HL-60 (cell line): ENCODE measurements around the gene SBNO2.

Source experiments
- DNase-seq, 2 experiments: peaks; one replicate each; pipeline ENCODE4 v3.0.0-alpha.2; 2010 to 2020; ENCODE audit warnings: low read depth in 1 of 2, low spot score in 1 of 2
- H3K27ac ChIP-seq: fragments of 250-450 bp; sonication (Bioruptor Pico); replicated peaks from 2 replicates; pipeline ENCODE4 v1.5.1; 2020; ENCODE audit warnings: mild to moderate bottlenecking, moderate library complexity
- H3K27me3 ChIP-seq: fragments of 250-450 bp; sonication (Bioruptor Pico); 2 replicates; pipeline ENCODE4 v1.5.1; 2021; ENCODE audit warnings: mild to moderate bottlenecking, moderate library complexity; ENCODE audit not compliant: insufficient read depth, poor library complexity, severe bottlenecking
- H3K4me3 ChIP-seq: replicated peaks from 2 replicates; pipeline ENCODE4 v1.5.1; 2011; ENCODE audit warnings: mild to moderate bottlenecking, control low read depth, low read length; ENCODE audit not compliant: insufficient read depth
- GABPA ChIP-seq: IDR thresholded peaks from 2 replicates; pipeline ENCODE4 v1.6.1; 2012; ENCODE audit warnings: low read depth
- POLR2AphosphoS5 ChIP-seq: IDR thresholded peaks from 2 replicates; pipeline ENCODE4 v1.6.1; 2012; ENCODE audit warnings: low read depth
- SPI1 ChIP-seq: IDR thresholded peaks from 2 replicates; pipeline ENCODE4 v1.6.1; 2012; ENCODE audit warnings: low read depth, mild to moderate bottlenecking, borderline replicate concordance
- TF ChIP-seq, protein P1 (sequence below): IDR thresholded peaks from one replicate; pipeline ENCODE4 v1.5.1; 2011; ENCODE audit warnings: low read length, control low read depth, inconsistent platforms; ENCODE audit not compliant: insufficient read depth
- TF ChIP-seq, protein P2 (sequence below): IDR thresholded peaks from 2 replicates; pipeline ENCODE4 v1.6.1; 2012; ENCODE audit warnings: low read depth; ENCODE audit not compliant: insufficient replicate concordance

The SBNO2 gene

DNA sequence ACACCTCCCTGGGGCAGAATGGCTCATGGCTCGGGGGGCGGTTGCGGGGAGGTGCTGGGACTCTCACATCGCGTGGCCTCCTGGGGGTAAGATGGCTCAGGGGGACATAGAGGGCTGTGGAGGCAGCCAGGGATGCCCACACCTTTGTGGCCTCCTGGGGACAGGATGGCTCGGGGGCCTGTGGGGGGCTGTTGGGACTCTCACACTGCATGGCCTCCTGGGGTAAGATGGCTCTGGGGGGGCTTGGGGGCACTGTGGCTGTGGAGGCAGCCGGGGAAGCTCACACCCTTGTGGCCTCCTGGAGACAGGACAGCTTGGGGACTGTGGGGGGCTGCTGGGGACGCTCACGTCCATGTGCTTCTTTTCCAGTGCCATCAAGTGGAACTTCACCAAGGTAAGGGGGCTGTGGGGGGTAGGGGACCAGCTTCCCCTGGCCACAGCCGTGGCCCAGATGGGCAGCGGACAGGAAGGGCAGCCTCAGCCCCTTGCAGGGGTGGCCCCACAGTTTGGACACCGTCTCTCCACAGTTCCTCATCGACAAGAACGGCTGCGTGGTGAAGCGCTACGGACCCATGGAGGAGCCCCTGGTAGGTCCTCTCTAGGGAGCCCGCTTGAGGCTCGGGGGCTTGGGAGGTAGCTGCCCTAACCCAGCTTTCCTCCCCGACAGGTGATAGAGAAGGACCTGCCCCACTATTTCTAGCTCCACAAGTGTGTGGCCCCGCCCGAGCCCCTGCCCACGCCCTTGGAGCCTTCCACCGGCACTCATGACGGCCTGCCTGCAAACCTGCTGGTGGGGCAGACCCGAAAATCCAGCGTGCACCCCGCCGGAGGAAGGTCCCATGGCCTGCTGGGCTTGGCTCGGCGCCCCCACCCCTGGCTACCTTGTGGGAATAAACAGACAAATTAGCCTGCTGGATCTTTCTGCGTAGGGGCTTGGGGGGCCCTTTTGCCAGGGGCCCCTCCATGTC lies 67.9 kb downstream of the SBNO2 start:
- Histone ChIP-seq H3K27ac (0 out of 2 replicates have a peak overlapping the region, but pooled peaks have one; percentile 16), H3K27me3 (no peaks in the 10 kb centered on the region), H3K4me3 (no peak overlapping the region)
- DNase-seq: no peak
- TF ChIP-seq GABPA (no peak), SPI1 (no peak), POLR2AphosphoS5 (no peak)
- TF ChIP-seq, protein P1, sequence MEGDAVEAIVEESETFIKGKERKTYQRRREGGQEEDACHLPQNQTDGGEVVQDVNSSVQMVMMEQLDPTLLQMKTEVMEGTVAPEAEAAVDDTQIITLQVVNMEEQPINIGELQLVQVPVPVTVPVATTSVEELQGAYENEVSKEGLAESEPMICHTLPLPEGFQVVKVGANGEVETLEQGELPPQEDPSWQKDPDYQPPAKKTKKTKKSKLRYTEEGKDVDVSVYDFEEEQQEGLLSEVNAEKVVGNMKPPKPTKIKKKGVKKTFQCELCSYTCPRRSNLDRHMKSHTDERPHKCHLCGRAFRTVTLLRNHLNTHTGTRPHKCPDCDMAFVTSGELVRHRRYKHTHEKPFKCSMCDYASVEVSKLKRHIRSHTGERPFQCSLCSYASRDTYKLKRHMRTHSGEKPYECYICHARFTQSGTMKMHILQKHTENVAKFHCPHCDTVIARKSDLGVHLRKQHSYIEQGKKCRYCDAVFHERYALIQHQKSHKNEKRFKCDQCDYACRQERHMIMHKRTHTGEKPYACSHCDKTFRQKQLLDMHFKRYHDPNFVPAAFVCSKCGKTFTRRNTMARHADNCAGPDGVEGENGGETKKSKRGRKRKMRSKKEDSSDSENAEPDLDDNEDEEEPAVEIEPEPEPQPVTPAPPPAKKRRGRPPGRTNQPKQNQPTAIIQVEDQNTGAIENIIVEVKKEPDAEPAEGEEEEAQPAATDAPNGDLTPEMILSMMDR: no peak
- TF ChIP-seq, protein P2, sequence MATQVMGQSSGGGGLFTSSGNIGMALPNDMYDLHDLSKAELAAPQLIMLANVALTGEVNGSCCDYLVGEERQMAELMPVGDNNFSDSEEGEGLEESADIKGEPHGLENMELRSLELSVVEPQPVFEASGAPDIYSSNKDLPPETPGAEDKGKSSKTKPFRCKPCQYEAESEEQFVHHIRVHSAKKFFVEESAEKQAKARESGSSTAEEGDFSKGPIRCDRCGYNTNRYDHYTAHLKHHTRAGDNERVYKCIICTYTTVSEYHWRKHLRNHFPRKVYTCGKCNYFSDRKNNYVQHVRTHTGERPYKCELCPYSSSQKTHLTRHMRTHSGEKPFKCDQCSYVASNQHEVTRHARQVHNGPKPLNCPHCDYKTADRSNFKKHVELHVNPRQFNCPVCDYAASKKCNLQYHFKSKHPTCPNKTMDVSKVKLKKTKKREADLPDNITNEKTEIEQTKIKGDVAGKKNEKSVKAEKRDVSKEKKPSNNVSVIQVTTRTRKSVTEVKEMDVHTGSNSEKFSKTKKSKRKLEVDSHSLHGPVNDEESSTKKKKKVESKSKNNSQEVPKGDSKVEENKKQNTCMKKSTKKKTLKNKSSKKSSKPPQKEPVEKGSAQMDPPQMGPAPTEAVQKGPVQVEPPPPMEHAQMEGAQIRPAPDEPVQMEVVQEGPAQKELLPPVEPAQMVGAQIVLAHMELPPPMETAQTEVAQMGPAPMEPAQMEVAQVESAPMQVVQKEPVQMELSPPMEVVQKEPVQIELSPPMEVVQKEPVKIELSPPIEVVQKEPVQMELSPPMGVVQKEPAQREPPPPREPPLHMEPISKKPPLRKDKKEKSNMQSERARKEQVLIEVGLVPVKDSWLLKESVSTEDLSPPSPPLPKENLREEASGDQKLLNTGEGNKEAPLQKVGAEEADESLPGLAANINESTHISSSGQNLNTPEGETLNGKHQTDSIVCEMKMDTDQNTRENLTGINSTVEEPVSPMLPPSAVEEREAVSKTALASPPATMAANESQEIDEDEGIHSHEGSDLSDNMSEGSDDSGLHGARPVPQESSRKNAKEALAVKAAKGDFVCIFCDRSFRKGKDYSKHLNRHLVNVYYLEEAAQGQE: no peak

DNA sequence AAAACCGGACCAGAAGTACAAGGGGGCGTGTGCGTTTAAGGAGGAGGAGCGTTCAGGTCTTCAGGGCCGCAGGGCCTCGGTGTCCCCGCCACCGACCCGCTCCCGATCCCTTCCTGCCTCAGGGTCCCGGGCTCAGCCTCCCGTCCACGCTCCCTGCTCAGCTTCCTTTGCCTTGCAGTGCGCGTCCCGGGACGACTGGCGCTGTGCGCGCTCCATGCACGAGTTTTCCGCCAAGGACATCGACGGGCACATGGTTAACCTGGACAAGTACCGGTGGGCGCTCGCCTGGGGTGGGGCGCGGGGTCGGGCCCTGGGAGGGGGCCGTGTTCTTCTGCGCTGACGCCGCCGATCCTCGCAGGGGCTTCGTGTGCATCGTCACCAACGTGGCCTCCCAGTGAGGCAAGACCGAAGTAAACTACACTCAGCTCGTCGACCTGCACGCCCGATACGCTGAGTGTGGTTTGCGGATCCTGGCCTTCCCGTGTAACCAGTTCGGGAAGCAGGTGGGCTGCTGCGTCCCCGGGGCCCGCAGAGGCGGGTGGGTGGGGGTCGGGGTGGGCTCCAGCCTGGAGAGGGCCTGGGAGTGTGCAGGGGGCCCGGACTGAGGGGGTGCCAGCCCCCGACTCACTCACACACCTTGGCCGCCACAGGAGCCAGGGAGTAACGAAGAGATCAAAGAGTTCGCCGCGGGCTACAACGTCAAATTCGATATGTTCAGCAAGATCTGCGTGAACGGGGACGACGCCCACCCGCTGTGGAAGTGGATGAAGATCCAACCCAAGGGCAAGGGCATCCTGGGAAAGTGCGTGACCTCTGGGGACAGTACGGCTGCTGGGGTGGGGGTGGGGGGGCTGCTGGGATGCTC lies 68.8 kb downstream of the SBNO2 start:
- DNase-seq: no peak
- H3K27ac ChIP-seq: peak overlapping the region; percentile 50
- H3K4me3 ChIP-seq: peak overlapping the region; percentile 72
- TF ChIP-seq SPI1 (no peak), POLR2AphosphoS5 (no peak), GABPA (no peak)
- TF ChIP-seq, protein P1: no peak
- TF ChIP-seq, protein P2: no peak
- H3K27me3 ChIP-seq: no peaks in the 10 kb centered on the region

DNA sequence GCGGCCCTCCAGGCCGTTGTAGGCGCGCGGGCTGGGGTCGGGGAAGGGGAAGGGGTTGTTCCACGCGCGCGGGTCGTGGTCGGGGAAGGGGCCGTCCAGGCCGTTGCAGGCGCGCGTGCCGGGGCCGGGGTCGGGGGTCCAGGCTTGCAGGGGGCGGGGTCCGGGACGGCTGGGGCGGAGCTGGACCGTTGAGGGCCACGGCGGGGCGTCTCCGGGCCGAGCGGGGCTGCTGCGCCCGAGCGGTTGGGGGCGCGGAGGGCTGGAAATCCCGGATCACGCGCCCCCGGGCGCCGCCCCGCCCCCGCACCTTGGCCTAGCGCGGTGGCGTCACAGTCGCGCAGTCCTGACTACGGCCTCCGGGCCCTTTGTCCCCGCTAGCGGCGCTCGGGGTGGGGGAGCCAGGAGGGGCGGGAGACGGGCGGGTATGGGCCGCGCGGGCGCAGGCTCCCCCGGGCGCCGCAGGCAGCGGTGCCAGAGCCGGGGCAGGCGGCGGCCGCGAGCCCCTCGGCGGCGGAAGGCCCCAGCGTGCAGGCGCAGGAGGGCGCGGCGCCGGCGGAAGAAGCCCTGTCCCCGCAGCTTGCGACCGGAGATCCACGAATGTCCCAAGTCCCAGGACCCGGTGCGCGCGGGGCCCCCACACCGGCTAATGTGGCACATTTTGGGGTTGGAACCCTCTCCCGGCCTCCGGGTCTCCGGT lies 69.6 kb downstream of the SBNO2 start:
- Histone ChIP-seq H3K27me3 (no peaks in the 10 kb centered on the region), H3K27ac (peak overlapping the region; percentile 77), H3K4me3 (peak overlapping the region; percentile 72)
- TF ChIP-seq SPI1: no peak
- TF ChIP-seq, protein P2: no peak
- peak in 1 of 2 experiments; percentile 59 for DNase-seq
